ENCODE results near the gene ATP1B2.

ATP1B2 gene

DNA sequence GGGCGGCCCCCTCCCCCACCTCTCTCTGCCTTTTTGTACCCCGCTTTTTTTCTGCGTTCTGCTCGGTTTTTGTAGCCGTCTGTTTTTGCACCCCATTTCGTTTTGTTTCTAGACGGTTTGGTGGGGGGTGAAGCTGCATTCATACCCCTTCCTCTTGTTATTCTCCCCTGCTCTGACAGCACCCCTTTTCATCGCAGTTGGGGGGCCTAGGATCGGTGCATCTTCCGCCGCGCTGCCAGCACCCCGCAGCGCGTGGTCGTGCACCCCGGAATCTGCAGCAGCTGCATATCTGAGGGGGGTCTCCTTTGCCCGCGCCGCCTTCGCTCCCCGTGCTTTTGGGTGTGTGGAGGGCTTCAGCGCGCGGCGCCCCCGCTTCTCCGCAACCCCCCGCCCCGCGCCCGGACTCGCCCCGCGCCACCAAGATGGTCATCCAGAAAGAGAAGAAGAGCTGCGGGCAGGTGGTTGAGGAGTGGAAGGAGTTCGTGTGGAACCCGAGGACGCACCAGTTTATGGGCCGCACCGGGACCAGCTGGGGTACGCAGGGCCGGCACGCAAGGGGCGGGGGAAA lies 455 bp downstream of the ATP1B2 start:
- H3K9ac ChIP-seq = no peak overlapping the region
- no peak overlapping the region for H3K4me2 ChIP-seq
- no peak overlapping the region for H2AFZ ChIP-seq (ENCODE audit: low read depth)
- no peaks in the 10 kb centered on the region for H3K36me3 ChIP-seq (ENCODE audit: insufficient read depth)
- no peaks in the 10 kb centered on the region for H3K79me2 ChIP-seq (ENCODE audit: insufficient read depth, low read depth)
- H3K4me3 ChIP-seq (IDR thresholded peaks at IDR 0.05; ENCODE audit: insufficient read depth, low read depth, low read length) = no peak overlapping the region
- H3K27ac ChIP-seq = no peak overlapping the region
- no peaks in the 10 kb centered on the region for H4K20me1 ChIP-seq (ENCODE audit: insufficient read depth)
- no peaks in the 10 kb centered on the region for H3K27me3 ChIP-seq (ENCODE audit: insufficient read depth, low read depth)
- no peaks in the 10 kb centered on the region for H3K4me1 ChIP-seq (ENCODE audit: low read depth, poor library complexity, severe bottlenecking)
- no peak for TF ChIP-seq CTCF (conservative IDR thresholded peaks at IDR 0.05; ENCODE audit: low read depth, low read length)

DNA sequence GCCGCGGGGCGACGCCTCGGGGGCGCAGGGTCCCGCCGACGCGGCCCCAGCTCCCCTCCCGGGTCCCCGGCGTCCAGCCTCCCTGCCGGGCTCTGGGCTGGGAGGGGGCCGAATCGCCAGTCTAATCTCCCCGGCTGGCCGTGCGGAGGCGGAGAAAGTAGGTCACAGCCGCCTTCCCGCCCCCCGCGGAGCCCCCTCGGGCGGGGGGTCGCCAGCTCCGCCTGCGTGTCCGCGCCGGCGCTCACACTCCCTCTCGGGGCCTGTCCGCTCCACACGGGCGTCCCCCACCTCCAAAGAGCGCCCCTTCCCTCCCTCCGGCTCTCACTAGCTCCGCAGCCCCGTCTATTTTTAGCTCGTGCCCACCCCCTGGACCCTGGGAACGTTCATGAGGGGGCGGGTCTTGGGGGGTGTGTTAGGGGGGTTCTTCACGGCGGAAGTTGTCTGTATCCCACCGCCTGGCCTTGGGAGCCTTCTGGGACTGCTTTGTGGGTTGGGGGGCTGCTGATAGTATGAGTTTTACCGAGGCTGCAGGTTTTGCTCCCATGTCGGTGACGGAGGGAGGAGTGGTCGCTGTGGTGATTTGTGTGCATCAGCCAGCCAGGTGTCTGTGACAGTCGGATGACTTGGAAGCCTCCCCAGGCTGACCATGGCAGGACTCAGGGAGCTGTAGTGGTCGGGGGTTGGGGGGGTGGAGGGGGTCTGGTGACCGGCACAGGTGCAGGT lies 1.1 kb downstream of the ATP1B2 start:
- Histone ChIP-seq H3K9ac (no peak overlapping the region), H3K4me3 (IDR thresholded peaks at IDR 0.05; ENCODE audit: insufficient read depth, low read depth, low read length) (no peak overlapping the region)

GRCh38 chr17:7652388-7653356 lies 1.9 kb downstream of the ATP1B2 start:
- Histone ChIP-seq H3K9ac (no peak overlapping the region), H3K36me3 (ENCODE audit: insufficient read depth) (no peaks in the 10 kb centered on the region), H3K4me1 (ENCODE audit: low read depth, poor library complexity, severe bottlenecking) (no peaks in the 10 kb centered on the region), H3K4me2 (no peak overlapping the region), H4K20me1 (ENCODE audit: insufficient read depth) (no peaks in the 10 kb centered on the region), H3K4me3 (IDR thresholded peaks at IDR 0.05; ENCODE audit: insufficient read depth, low read depth, low read length) (no peak overlapping the region), H3K27ac (no peak overlapping the region), H3K27me3 (ENCODE audit: insufficient read depth, low read depth) (no peaks in the 10 kb centered on the region), H2AFZ (ENCODE audit: low read depth) (no peak overlapping the region), H3K79me2 (ENCODE audit: insufficient read depth, low read depth) (no peaks in the 10 kb centered on the region)
- TF ChIP-seq CTCF (conservative IDR thresholded peaks at IDR 0.05; ENCODE audit: low read depth, low read length) = no peak

More for the DNA sequence above, 1.1 kb downstream of the ATP1B2 start:
- H3K36me3 ChIP-seq (ENCODE audit: insufficient read depth) = no peaks in the 10 kb centered on the region
- no peaks in the 10 kb centered on the region for H3K4me1 ChIP-seq (ENCODE audit: low read depth, poor library complexity, severe bottlenecking)
- no peak overlapping the region for H3K27ac ChIP-seq
- no peaks in the 10 kb centered on the region for H3K27me3 ChIP-seq (ENCODE audit: insufficient read depth, low read depth)
- H4K20me1 ChIP-seq (ENCODE audit: insufficient read depth) = no peaks in the 10 kb centered on the region
- no peaks in the 10 kb centered on the region for H3K79me2 ChIP-seq (ENCODE audit: insufficient read depth, low read depth)
- no peak for TF ChIP-seq CTCF (conservative IDR thresholded peaks at IDR 0.05; ENCODE audit: low read depth, low read length)
- H2AFZ ChIP-seq (ENCODE audit: low read depth) = no peak overlapping the region
- no peak overlapping the region for H3K4me2 ChIP-seq

DNA sequence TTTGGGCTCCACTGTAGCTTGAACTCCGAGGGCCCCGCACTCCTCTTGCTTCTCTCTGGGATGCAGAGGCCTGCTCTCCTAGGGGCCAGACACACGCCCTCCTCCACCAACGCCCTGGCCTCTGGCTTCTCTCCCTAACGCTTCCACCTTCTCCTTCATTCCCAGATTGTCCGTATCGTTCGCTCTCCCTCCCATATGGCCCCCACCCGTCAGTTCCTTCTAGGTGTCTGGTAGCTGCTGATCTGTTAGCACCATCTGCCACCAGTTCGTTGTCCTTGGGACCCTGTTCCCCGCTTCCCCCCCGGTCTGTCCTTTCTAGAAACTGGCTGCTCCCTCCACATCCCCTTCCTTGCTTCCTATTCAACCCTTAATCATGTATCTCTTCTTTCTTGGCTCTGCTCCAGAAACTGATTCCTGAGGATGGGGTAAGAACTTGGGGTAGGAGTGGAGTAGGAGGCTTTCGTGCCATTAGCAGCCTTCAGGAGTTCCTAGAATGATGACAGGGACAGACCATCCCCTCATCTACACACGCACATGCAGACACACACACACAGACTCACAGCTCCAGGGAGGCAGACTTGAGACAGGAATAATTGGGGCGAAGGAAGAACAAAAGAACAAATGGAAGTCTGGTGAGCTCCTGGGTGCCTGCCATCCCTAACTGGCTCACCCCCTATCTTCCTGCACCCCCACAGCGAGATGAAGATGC lies 4.3 kb downstream of the ATP1B2 start:
- no peaks in the 10 kb centered on the region for H3K4me1 ChIP-seq (ENCODE audit: low read depth, poor library complexity, severe bottlenecking)
- no peaks in the 10 kb centered on the region for H3K36me3 ChIP-seq (ENCODE audit: insufficient read depth)
- no peaks in the 10 kb centered on the region for H3K27me3 ChIP-seq (ENCODE audit: insufficient read depth, low read depth)
- TF ChIP-seq CTCF (conservative IDR thresholded peaks at IDR 0.05; ENCODE audit: low read depth, low read length) = no peak
- no peak overlapping the region for H3K4me3 ChIP-seq (IDR thresholded peaks at IDR 0.05; ENCODE audit: insufficient read depth, low read depth, low read length)
- H2AFZ ChIP-seq (ENCODE audit: low read depth) = no peak overlapping the region
- H3K9ac ChIP-seq = no peak overlapping the region
- H3K27ac ChIP-seq = no peak overlapping the region
- no peak overlapping the region for H3K4me2 ChIP-seq
- no peaks in the 10 kb centered on the region for H4K20me1 ChIP-seq (ENCODE audit: insufficient read depth)
- no peaks in the 10 kb centered on the region for H3K79me2 ChIP-seq (ENCODE audit: insufficient read depth, low read depth)

Data from KMS-11 (cell line).